HEK293T (cell line): Measurements from ENCODE around the gene WDFY1.

Experiments used
- BHLHE40 ChIP-seq: fragments of 450-650 bp; IDR thresholded peaks from 2 replicates; pipeline ENCODE4 v1.6.1; 2016; ENCODE audit warnings: mild to moderate bottlenecking, moderate library complexity, borderline replicate concordance
- CTBP1 ChIP-seq: fragments of 450-650 bp; IDR thresholded peaks from 2 replicates; pipeline ENCODE4 v1.6.1; 2016; ENCODE audit warnings: borderline replicate concordance
- ELF4 ChIP-seq: fragments of 450-650 bp; IDR thresholded peaks from 2 replicates; pipeline ENCODE4 v1.6.1; 2017; ENCODE audit warnings: antibody characterized with exemption
- FOXA1 ChIP-seq: fragments of 450-650 bp; IDR thresholded peaks from 2 replicates; pipeline ENCODE4 v1.6.1; 2016; ENCODE audit warnings: mild to moderate bottlenecking
- HDGF ChIP-seq: fragments of 450-650 bp; IDR thresholded peaks from 2 replicates; pipeline ENCODE4 v1.6.1; 2017; ENCODE audit warnings: antibody characterized with exemption, borderline replicate concordance
- NFRKB ChIP-seq: fragments of 450-650 bp; IDR thresholded peaks from 2 replicates; pipeline ENCODE4 v1.6.1; 2016; ENCODE audit warnings: mild to moderate bottlenecking, moderate library complexity
- SP1 ChIP-seq: fragments of 450-650 bp; IDR thresholded peaks from 2 replicates; pipeline ENCODE4 v1.6.1; 2017
- SUZ12 ChIP-seq: fragments of 450-650 bp; IDR thresholded peaks from 2 replicates; pipeline ENCODE4 v1.6.1; 2016; ENCODE audit warnings: mild to moderate bottlenecking

GRCh38 chr2:223981241-223981640 lies 36.1 kb upstream of the WDFY1 start:
- no peak for TF ChIP-seq HDGF
- TF ChIP-seq ELF4 = no peak
- TF ChIP-seq NFRKB = no peak
- no peak for TF ChIP-seq BHLHE40
- no peak for TF ChIP-seq CTBP1
- TF ChIP-seq SP1 = no peak
- TF ChIP-seq FOXA1 = no peak
- no peak for TF ChIP-seq SUZ12
